Measurements from ENCODE around the gene GLRX5.

DNA sequence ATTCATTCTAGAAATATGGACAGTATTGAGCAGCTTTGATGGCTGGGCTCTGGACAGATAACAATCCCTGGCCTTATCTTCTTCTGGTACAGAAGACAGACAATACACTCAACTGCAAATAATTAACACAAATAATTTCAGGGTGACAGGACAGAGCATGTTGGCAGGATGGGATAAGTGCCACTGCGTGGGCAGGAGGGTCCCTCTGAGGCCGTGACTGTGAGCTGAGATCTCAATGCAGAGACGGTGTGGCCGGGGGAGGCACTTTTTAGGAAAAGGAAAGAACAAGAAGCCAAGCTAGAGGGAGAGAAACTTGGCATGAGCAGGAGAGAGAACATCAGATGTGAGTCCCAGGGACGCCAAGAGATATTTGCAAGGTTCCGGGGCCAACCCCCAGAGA is 26.5 kb upstream of the GLRX5 start:
- TF ChIP-seq POLR2AphosphoS5 (IDR thresholded peaks at IDR 0.05) (no peak), POLR2A (IDR thresholded peaks at IDR 0.05) (no peak)
- TF ChIP-seq, protein P1, sequence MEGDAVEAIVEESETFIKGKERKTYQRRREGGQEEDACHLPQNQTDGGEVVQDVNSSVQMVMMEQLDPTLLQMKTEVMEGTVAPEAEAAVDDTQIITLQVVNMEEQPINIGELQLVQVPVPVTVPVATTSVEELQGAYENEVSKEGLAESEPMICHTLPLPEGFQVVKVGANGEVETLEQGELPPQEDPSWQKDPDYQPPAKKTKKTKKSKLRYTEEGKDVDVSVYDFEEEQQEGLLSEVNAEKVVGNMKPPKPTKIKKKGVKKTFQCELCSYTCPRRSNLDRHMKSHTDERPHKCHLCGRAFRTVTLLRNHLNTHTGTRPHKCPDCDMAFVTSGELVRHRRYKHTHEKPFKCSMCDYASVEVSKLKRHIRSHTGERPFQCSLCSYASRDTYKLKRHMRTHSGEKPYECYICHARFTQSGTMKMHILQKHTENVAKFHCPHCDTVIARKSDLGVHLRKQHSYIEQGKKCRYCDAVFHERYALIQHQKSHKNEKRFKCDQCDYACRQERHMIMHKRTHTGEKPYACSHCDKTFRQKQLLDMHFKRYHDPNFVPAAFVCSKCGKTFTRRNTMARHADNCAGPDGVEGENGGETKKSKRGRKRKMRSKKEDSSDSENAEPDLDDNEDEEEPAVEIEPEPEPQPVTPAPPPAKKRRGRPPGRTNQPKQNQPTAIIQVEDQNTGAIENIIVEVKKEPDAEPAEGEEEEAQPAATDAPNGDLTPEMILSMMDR (IDR thresholded peaks at IDR 0.05), result no peak

All from breast epithelium (tissue), 3 donors.